Gastrocnemius medialis (tissue), 4 donors: ENCODE data around the gene TNS4.

Experiments
- CTCF ChIP-seq, 5 experiments: fragments of 450-650 bp in 3 of 5; fragments of 200-600 bp in 2 of 5; sonication (generic) in 2 of 5; IDR thresholded peaks in 4 of 5; conservative IDR thresholded peaks in 1 of 5; 1 replicate in 4 of 5; 2 replicates in 1 of 5; pipeline ENCODE4 v1.5.1; 2016 to 2019; ENCODE audit warnings: antibody characterized with exemption in 5 of 5, mild to moderate bottlenecking in 3 of 5, moderate library complexity in 3 of 5
- POLR2A ChIP-seq, 2 donors: fragments of 450-650 bp; IDR thresholded peaks; one replicate each; pipeline ENCODE4 v1.6.1; 2017; ENCODE audit warnings: antibody characterized with exemption in 2 of 2, mild to moderate bottlenecking in 2 of 2, moderate library complexity in 2 of 2

DNA sequence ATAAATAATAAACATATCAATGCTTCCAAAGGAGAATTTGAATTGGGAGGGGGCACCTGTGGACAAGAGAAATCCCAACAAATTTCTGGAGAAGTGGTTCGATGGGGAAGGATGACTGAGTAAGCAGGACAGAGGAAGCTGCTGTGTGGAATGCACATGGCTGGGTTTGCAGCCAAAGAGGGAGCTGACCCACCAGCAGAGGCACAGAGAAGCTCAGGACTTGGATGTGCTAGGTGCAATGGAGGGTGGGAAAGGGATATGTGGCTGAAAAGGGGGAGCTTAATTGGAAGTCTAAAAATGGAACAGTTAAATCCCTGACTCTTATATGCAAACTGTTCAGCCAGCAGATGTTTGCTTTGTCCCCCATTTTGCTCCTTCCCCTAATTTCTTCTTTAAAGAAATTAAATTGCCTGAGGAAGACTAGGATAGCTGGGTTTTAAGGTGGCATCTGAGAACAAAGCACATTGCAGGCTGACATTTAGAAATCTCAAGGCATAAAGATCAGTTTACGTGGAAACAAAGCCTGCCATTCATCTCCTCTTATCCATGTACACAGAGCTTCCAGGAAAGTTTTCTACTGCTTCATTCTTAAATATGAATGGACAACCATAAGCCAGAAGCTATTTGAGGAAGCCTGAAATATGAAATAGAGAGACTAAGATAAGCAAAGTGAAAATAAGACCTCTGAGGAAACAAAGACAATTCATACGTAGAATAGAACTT lies 23.0 kb upstream of the TNS4 start:
- TF ChIP-seq POLR2A (IDR thresholded peaks at IDR 0.05): no peak
- no peak for TF ChIP-seq CTCF (IDR thresholded peaks at IDR 0.05 in 4 of 5, conservative IDR thresholded peaks at IDR 0.05 in 1 of 5)
